H1 (cell line): ENCODE data around the gene SLC1A1. TPM values are rescaled to one million over a fixed set of nuclear protein-coding genes. Genes with fewer than 3 reads are reported as not detected.

Source experiments
- CTCF ChIA-PET: fragments of 300-600 bp; sonication (Branson Sonifier 250); formaldehyde crosslinking; loops from one replicate; lab custom pipeline; 2021; ENCODE audit not compliant: partially characterized antibody; lab: Charles Lee
- POLR2A ChIA-PET: fragments of 300-600 bp; sonication (Branson Sonifier 250); formaldehyde crosslinking; loops from one replicate; lab custom pipeline; 2021; ENCODE audit warnings: inconsistent platforms; ENCODE audit not compliant: partially characterized antibody; lab: Charles Lee
- DNase-seq, 2 experiments: peaks; one replicate each; pipeline versions ENCODE4 v3.0.0 to v3.0.0-alpha.2; 2010 to 2022; ENCODE audit warnings: low spot score in 2 of 2, low read depth in 1 of 2, mixed read lengths in 1 of 2
- FAIRE-seq: peaks from 2 replicates; lab custom pipeline; 2011; peaks lifted over from hg19 to GRCh38; lab: Jason Lieb, UNC
- H2AFZ ChIP-seq: 2 replicates; pipeline ENCODE4 v1.8.1; 2012; ENCODE audit warnings: low read length, inconsistent platforms
- H2AK5ac ChIP-seq: 2 replicates; pipeline ENCODE4 v1.6.1; 2013; ENCODE audit warnings: low read depth, low read length
- H2BK120ac ChIP-seq: replicated peaks from 2 replicates; pipeline ENCODE3; 2013; ENCODE audit warnings: low read depth, low read length, inconsistent platforms
- H2BK12ac ChIP-seq: 2 replicates; pipeline ENCODE4 v1.6.1; 2013; ENCODE audit warnings: low read depth, low read length
- H2BK15ac ChIP-seq: 2 replicates; pipeline ENCODE4 v1.6.1; 2013; ENCODE audit warnings: low read length
- H2BK20ac ChIP-seq: 2 replicates; pipeline ENCODE4 v1.6.1; 2013; ENCODE audit warnings: low read length
- H2BK5ac ChIP-seq: 2 replicates; pipeline ENCODE4 v1.6.1; 2013; ENCODE audit warnings: low read depth, low read length
- H3K14ac ChIP-seq: 2 replicates; pipeline ENCODE4 v1.6.1; 2013; ENCODE audit warnings: inconsistent platforms; ENCODE audit not compliant: insufficient read length
- H3K18ac ChIP-seq: 2 replicates; pipeline ENCODE4 v1.6.1; 2013; ENCODE audit warnings: low read length; ENCODE audit errors: extremely low read depth
- H3K23ac ChIP-seq: 2 replicates; pipeline ENCODE4 v1.6.1; 2013; ENCODE audit warnings: inconsistent platforms; ENCODE audit not compliant: insufficient read length
- H3K23me2 ChIP-seq: 2 replicates; pipeline ENCODE4 v1.6.1; 2013; ENCODE audit warnings: low read depth, low read length
- H3K27ac ChIP-seq: 2 replicates; pipeline ENCODE4 v1.6.1; 2011; ENCODE audit warnings: low read depth, low read length, inconsistent platforms
- H3K27me3 ChIP-seq, 4 experiments: replicated peaks in 1 of 4; 1 replicate in 1 of 4; 2 replicates in 3 of 4; pipeline versions ENCODE4 v1.6.1 to v1.8.1; 2011 to 2013; ENCODE audit warnings: low read length in 3 of 4, mild to moderate bottlenecking in 3 of 4, inconsistent platforms in 2 of 4, mixed read lengths in 2 of 4, moderate library complexity in 1 of 4; ENCODE audit not compliant: control insufficient read depth in 3 of 4, insufficient read depth in 3 of 4; ENCODE audit errors: extremely low read depth in 1 of 4
- H3K36me3 ChIP-seq, 4 experiments: 2 replicates each; pipeline versions ENCODE4 v1.6.1 to v1.8.1; 2011 to 2013; ENCODE audit warnings: mild to moderate bottlenecking in 4 of 4, low read length in 3 of 4, moderate library complexity in 2 of 4, control low read depth in 1 of 4, inconsistent platforms in 1 of 4; ENCODE audit not compliant: insufficient read depth in 4 of 4, control insufficient read depth in 2 of 4
- H3K4ac ChIP-seq: replicated peaks from 2 replicates; pipeline ENCODE3; 2013; ENCODE audit warnings: low read length, low read depth, mixed read lengths, inconsistent platforms; ENCODE audit not compliant: insufficient read length
- H3K4me1 ChIP-seq, 4 experiments: replicated peaks in 1 of 4; 1 replicate in 1 of 4; 2 replicates in 3 of 4; pipeline versions ENCODE4 v1.6.1 to v1.8.1; 2011 to 2013; ENCODE audit warnings: low read length in 3 of 4, inconsistent platforms in 2 of 4, mixed read lengths in 1 of 4; ENCODE audit not compliant: insufficient read depth in 4 of 4, control insufficient read depth in 3 of 4
- H3K4me2 ChIP-seq, 2 experiments: 2 replicates each; pipeline versions ENCODE4 v1.6.1 to v1.8.1; 2011 to 2013; ENCODE audit warnings: low read depth in 2 of 2, low read length in 2 of 2, control low read depth in 1 of 2, inconsistent platforms in 1 of 2, mild to moderate bottlenecking in 1 of 2; ENCODE audit not compliant: insufficient read depth in 1 of 2
- H3K4me3 ChIP-seq, 4 experiments: fragments of 200-600, 300-600 bp in 1 of 4; sonication (generic), shearing (Covaris generic), sonication (Bioruptor Twin) in 1 of 4; 2 replicates each; pipeline versions ENCODE4 v1.5.1 to v1.8.1; 2011 to 2016; ENCODE audit warnings: low read length in 4 of 4, low read depth in 3 of 4, control low read depth in 2 of 4, inconsistent platforms in 2 of 4, mild to moderate bottlenecking in 2 of 4, mixed read lengths in 1 of 4, moderate library complexity in 1 of 4; ENCODE audit not compliant: insufficient read depth in 2 of 4; ENCODE audit errors: extremely low read depth in 1 of 4
- H3K56ac ChIP-seq: replicated peaks from 2 replicates; pipeline ENCODE3; 2013; ENCODE audit warnings: low read depth, mild to moderate bottlenecking, mixed read lengths, low read length, inconsistent platforms; ENCODE audit not compliant: insufficient read length
- H3K79me1 ChIP-seq: 2 replicates; pipeline ENCODE4 v1.6.1; 2013; ENCODE audit warnings: low read depth, low read length, control low read depth
- H3K79me2 ChIP-seq, 2 experiments: 2 replicates each; pipeline versions ENCODE4 v1.6.1 to v1.8.1; 2012 to 2013; ENCODE audit warnings: low read length in 2 of 2, mild to moderate bottlenecking in 2 of 2, inconsistent platforms in 1 of 2; ENCODE audit not compliant: insufficient read depth in 2 of 2, control insufficient read depth in 1 of 2
- H3K9ac ChIP-seq, 4 experiments: replicated peaks in 1 of 4; 1 replicate in 1 of 4; 2 replicates in 3 of 4; pipeline versions ENCODE4 v1.6.1 to v1.8.1; 2011 to 2013; ENCODE audit warnings: low read depth in 3 of 4, low read length in 3 of 4, control low read depth in 2 of 4, mild to moderate bottlenecking in 2 of 4, moderate library complexity in 2 of 4, inconsistent platforms in 1 of 4; ENCODE audit errors: extremely low read depth in 1 of 4
- H3K9me3 ChIP-seq, 2 experiments: 2 replicates each; pipeline versions ENCODE4 v1.6.1 to v1.8.1; 2012 to 2013; ENCODE audit warnings: mild to moderate bottlenecking in 2 of 2, moderate library complexity in 2 of 2, control low read depth in 1 of 2, inconsistent platforms in 1 of 2, low read depth in 1 of 2, low read length in 1 of 2, mixed read lengths in 1 of 2; ENCODE audit not compliant: insufficient read depth in 2 of 2
- H4K20me1 ChIP-seq, 2 experiments: replicated peaks in 1 of 2; 2 replicates each; pipeline versions ENCODE3 to v1.8.1; 2011 to 2013; ENCODE audit warnings: inconsistent platforms in 2 of 2, low read length in 2 of 2, mild to moderate bottlenecking in 1 of 2; ENCODE audit not compliant: insufficient read depth in 2 of 2, control insufficient read depth in 1 of 2
- H4K5ac ChIP-seq: 2 replicates; pipeline ENCODE4 v1.6.1; 2013; ENCODE audit warnings: low read length, low read depth, mixed read lengths, inconsistent platforms; ENCODE audit not compliant: insufficient read length
- H4K8ac ChIP-seq: 2 replicates; pipeline ENCODE4 v1.8.0; 2013; ENCODE audit warnings: mild to moderate bottlenecking, moderate library complexity, low read length, inconsistent platforms; ENCODE audit not compliant: insufficient read depth; ENCODE audit errors: extremely low read depth
- H4K91ac ChIP-seq: replicated peaks from 2 replicates; pipeline ENCODE3; 2013; ENCODE audit warnings: low read length, mixed read lengths, inconsistent platforms; ENCODE audit not compliant: insufficient read length
- HDAC6 ChIP-seq: IDR thresholded peaks from one replicate; pipeline ENCODE4 v1.7.1; 2012; ENCODE audit warnings: low read depth, mild to moderate bottlenecking, inconsistent platforms, low read length, moderate library complexity
- NRF1 ChIP-seq: IDR thresholded peaks from 2 replicates; pipeline ENCODE4 v1.6.1; 2011; ENCODE audit warnings: mild to moderate bottlenecking, low read depth, low read length, improper control_type of control experiment
- SUZ12 ChIP-seq: fragments of 200-600 bp; sonication (generic); IDR thresholded peaks from 2 replicates; pipeline ENCODE4 v1.6.1; 2012; ENCODE audit warnings: mild to moderate bottlenecking, inconsistent platforms, low read length, moderate library complexity, mixed read lengths
- TCF12 ChIP-seq: IDR thresholded peaks from 2 replicates; pipeline ENCODE4 v1.6.1; 2011; ENCODE audit warnings: low read depth, mild to moderate bottlenecking, low read length
- WGBS, 2 experiments: shearing (Covaris generic) in 1 of 2; methylation state at CpG; one replicate each; pipeline versions ENCODE4 v1.1.6 to v1.1.7; 2013 to 2015; ENCODE audit warnings: low lambda C conversion rate in 2 of 2, mixed read lengths in 2 of 2, inconsistent platforms in 1 of 2, low coverage in 1 of 2, missing lambda C conversion rate in 1 of 2; ENCODE audit not compliant: insufficient replicate concordance in 2 of 2, insufficient coverage in 1 of 2, insufficient read length in 1 of 2; ENCODE audit errors: extremely low coverage in 1 of 2, missing lambda C conversion rate in 1 of 2; 5-methylcytosine and 5-hydroxymethylcytosine counted together
- polyA plus RNA-seq, 7 experiments: library from polyadenylated mRNA; depleted of rRNA in 3 of 7; stranded (reverse) in 5 of 7; unstranded in 2 of 7; fragments of >200 nt in 5 of 7; fragments of 200-250 nt in 2 of 7; gene quantifications; 1 replicate in 5 of 7; 2 replicates in 1 of 7; 4 replicates in 1 of 7; pipeline versions ENCODE4 v1.2.1 to v1.2.3, GENCODE V29; 2011 to 2013; ENCODE audit warnings: missing spikeins in 2 of 7, mixed read lengths in 2 of 7
- total RNA-seq: library from RNA; stranded (reverse); fragmentation: NEBNext Ultra II Directional; extraction: Animal tissue kit (Norgen Biotek cat#: 25700); gene quantifications from 2 replicates; pipeline ENCODE4 v1.2.1, GENCODE V29; 2021
- TF ChIP-seq, protein P1 (sequence below), 3 experiments: IDR thresholded peaks; 1 replicate in 2 of 3; 2 replicates in 1 of 3; pipeline versions ENCODE4 v1.5.1 to v1.6.1; 2011; ENCODE audit warnings: low read length in 3 of 3, mild to moderate bottlenecking in 3 of 3, inconsistent platforms in 2 of 3, low read depth in 1 of 3, moderate library complexity in 1 of 3; ENCODE audit not compliant: insufficient read depth in 1 of 3; ENCODE audit errors: control extremely low read depth in 1 of 3

SLC1A1 gene
- total and polyA plus RNA-seq, 2 of the 8 experiments (the other 6 are each of a cell fraction or from before 2014, with no cell fraction given), result 4.7 to 11.7 TPM

DNA sequence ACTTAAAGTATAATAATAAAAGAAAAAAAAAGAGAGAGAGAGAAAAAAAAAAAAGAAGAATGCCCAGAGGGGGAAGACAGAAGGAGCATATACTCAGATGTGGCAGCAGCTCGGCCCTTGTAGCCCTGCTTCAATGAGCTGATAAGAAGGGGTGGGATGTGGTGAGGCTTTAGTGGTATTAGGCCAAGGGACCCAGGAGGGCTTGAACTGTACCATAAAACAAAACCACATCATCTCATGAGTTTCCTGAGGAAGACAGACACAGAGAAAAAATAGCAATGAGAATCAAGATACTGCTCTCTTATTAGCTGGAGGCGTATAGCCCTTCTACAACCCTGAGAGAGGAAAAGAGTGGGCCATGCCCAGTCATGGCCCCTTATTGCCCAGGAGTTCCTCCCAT, 72.8 kb downstream of the SLC1A1 start:
- Histone ChIP-seq H3K4me3 (no peak overlapping the region), H3K27ac (no peak overlapping the region), H4K20me1 (no peaks in the 10 kb centered on the region), H3K4me1 (no peaks in the 10 kb centered on the region), H2AK5ac (no peak overlapping the region), H4K91ac (no peak overlapping the region), H3K14ac (no peak overlapping the region), H3K9ac (no peak overlapping the region), H3K4ac (no peak overlapping the region), H3K27me3 (no peaks in the 10 kb centered on the region), H2BK20ac (no peak overlapping the region), H3K36me3 (no peaks in the 10 kb centered on the region), H3K23ac (no peak overlapping the region), H3K56ac (no peak overlapping the region), H2BK120ac (no peak overlapping the region), H3K79me1 (no peaks in the 10 kb centered on the region), H3K18ac (no peak overlapping the region), H2BK15ac (no peak overlapping the region), H3K9me3 (no peaks in the 10 kb centered on the region), H3K4me2 (no peak overlapping the region), H2BK5ac (no peak overlapping the region), H2BK12ac (no peak overlapping the region), H3K23me2 (no peaks in the 10 kb centered on the region), H2AFZ (no peak overlapping the region), H3K79me2 (no peaks in the 10 kb centered on the region), H4K8ac (no peak overlapping the region), H4K5ac (no peak overlapping the region)
- DNase-seq, result no peak
- CTCF ChIA-PET, result interaction anchor here (6.8 kb wide), 1 partner anchor 14 kb away, joined by 44 read pairs; no protein-coding TSS in a partner anchor
- WGBS, 2 experiments, result 96% methylated on average over 2 of the region's 2 CpGs; no CpG with 5 or more reads in 1 of the 2 experiments
- FAIRE-seq, result no peak
- POLR2A ChIA-PET, result no interaction called here
- TF ChIP-seq NRF1, result no peak
- TF ChIP-seq TCF12, result no peak
- TF ChIP-seq, protein P1, sequence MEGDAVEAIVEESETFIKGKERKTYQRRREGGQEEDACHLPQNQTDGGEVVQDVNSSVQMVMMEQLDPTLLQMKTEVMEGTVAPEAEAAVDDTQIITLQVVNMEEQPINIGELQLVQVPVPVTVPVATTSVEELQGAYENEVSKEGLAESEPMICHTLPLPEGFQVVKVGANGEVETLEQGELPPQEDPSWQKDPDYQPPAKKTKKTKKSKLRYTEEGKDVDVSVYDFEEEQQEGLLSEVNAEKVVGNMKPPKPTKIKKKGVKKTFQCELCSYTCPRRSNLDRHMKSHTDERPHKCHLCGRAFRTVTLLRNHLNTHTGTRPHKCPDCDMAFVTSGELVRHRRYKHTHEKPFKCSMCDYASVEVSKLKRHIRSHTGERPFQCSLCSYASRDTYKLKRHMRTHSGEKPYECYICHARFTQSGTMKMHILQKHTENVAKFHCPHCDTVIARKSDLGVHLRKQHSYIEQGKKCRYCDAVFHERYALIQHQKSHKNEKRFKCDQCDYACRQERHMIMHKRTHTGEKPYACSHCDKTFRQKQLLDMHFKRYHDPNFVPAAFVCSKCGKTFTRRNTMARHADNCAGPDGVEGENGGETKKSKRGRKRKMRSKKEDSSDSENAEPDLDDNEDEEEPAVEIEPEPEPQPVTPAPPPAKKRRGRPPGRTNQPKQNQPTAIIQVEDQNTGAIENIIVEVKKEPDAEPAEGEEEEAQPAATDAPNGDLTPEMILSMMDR (IDR thresholded peaks at IDR 0.05; ENCODE audit: control extremely low read depth in 1 of 3, insufficient read depth in 1 of 3, low read depth in 1 of 3, low read length in 3 of 3), result no peak
- no peak for TF ChIP-seq HDAC6
- no peak for TF ChIP-seq SUZ12
